Activated naive CD8-positive, alpha-beta T cell treated with anti-CD3 and anti-CD28 coated beads, Interleukin-2, amount 10 ng/mL, durations not matched to agents 7 days and 5 days (primary cell): ENCODE data around the gene BRD8. TPM values are rescaled to one million over a fixed set of nuclear protein-coding genes. Genes with fewer than 3 reads are reported as not detected.
"Not testable (repeated sequence)": the region's sequence is repeated elsewhere in the genome, so short reads cannot be mapped to it uniquely, and the experiment has no call there.

Source experiments
- ATAC-seq: fragments of 150-1000 bp; cut with Tn5 transposase; one replicate; pipeline ENCODE4 v1.10.0; 2021; ENCODE audit warnings: low read depth, moderate library complexity
- POLR2A ChIA-PET: fragments of 350-600 bp; sonication (Branson Sonifier 250); formaldehyde crosslinking; loops from one replicate; lab custom pipeline; 2021; ENCODE audit warnings: antibody characterized with exemption; lab: Charles Lee
- DNase-seq: peaks from one replicate; pipeline ENCODE4 v3.0.0; 2021
- H3K27ac Mint-ChIP-seq: one replicate; pipeline ENCODE4 v1.8.0; 2022; ENCODE audit warnings: mild to moderate bottlenecking, mixed read lengths
- H3K27me3 Mint-ChIP-seq: one replicate; pipeline ENCODE4 v1.8.0; 2022; ENCODE audit warnings: mild to moderate bottlenecking, moderate library complexity, mixed read lengths
- H3K36me3 Mint-ChIP-seq: one replicate; pipeline ENCODE4 v1.8.0; 2021; ENCODE audit warnings: mild to moderate bottlenecking, mixed read lengths
- H3K4me1 Mint-ChIP-seq: one replicate; pipeline ENCODE4 v1.8.0; 2021; ENCODE audit warnings: mixed read lengths
- H3K4me3 Mint-ChIP-seq: one replicate; pipeline ENCODE4 v1.8.0; 2022; ENCODE audit warnings: mild to moderate bottlenecking, moderate library complexity, mixed read lengths
- H3K9me3 Mint-ChIP-seq: one replicate; pipeline ENCODE4 v1.8.0; 2021; ENCODE audit warnings: mixed read lengths
- total RNA-seq, 2 experiments: library from RNA; stranded (reverse); gene quantifications; one replicate each; pipeline ENCODE4 v1.2.3, GENCODE V29; 2021

BRD8 gene
- 10 to 100 TPM; 75.5 to 76.8 TPM for total RNA-seq

GRCh38 chr5:138178516-138179276, at the start of gene BRD8, which contains the start of gene KIF20A:
BRD8 (minus strand) TSS chr5:138178630; CDS start chr5:138178614, 16 bp downstream.
KIF20A (plus strand) TSS chr5:138179112; CDS start chr5:138179681, 569 bp downstream.
- H3K36me3 Mint-ChIP-seq = peaks cover 27% of the 10 kb centered on the region

GRCh38 chr5:138226910-138227309, 48.5 kb upstream of the BRD8 start:
- Mint-ChIP-seq H3K4me3 (no peak overlapping the region), H3K27me3 (peaks cover 27% of the 10 kb centered on the region), H3K36me3 (peaks cover 2% of the 10 kb centered on the region), H3K9me3 (peaks cover 7% of the 10 kb centered on the region), H3K27ac (no peak overlapping the region), H3K4me1 (peaks cover 4% of the 10 kb centered on the region)
- ATAC-seq = no peak
- no peak for DNase-seq
- POLR2A ChIA-PET = no interaction called here

More at GRCh38 chr5:138178516-138179276, at the start of gene BRD8, which contains the start of gene KIF20A:
- no peak within 1 kb of the TSS for H3K4me3 Mint-ChIP-seq
- no peaks in the 10 kb centered on the region for H3K9me3 Mint-ChIP-seq
- POLR2A ChIA-PET = interaction anchor here (0.6 to 3.6 kb wide), 9 partner anchors 35 to 425 kb away, joined by 3 to 15 read pairs (median 4); partner anchors contain the start of genes CDC23, ETF1, FAM53C and HNRNPA0
- H3K4me1 Mint-ChIP-seq = peaks cover 24% of the 10 kb centered on the region
- DNase-seq = peak; percentile 82
- H3K27ac Mint-ChIP-seq = peak within 1 kb of the TSS; percentile 77
- no peaks in the 10 kb centered on the region for H3K27me3 Mint-ChIP-seq
- ATAC-seq = peak; percentile 86

- peaks cover 2% of the 10 kb centered on the region for H3K36me3 Mint-ChIP-seq
- ATAC-seq (no peak), DNase-seq (no peak)
- H3K27me3 Mint-ChIP-seq = peaks cover 21% of the 10 kb centered on the region
- POLR2A ChIA-PET = interaction anchor here (0.6 kb wide), 1 partner anchor 206 kb away, joined by 3 read pairs; no protein-coding TSS in a partner anchor
- peaks cover 7% of the 10 kb centered on the region for H3K9me3 Mint-ChIP-seq
- peaks cover 3% of the 10 kb centered on the region for H3K4me1 Mint-ChIP-seq
- H3K27ac Mint-ChIP-seq = no peak overlapping the region
- no peak overlapping the region for H3K4me3 Mint-ChIP-seq
These were observed 46.3 kb upstream of the BRD8 start for GRCh38 chr5:138224712-138225111.

- Mint-ChIP-seq H3K36me3 (peaks cover 2% of the 10 kb centered on the region), H3K9me3 (peaks cover 7% of the 10 kb centered on the region), H3K4me1 (peaks cover 3% of the 10 kb centered on the region), H3K27ac (no peak overlapping the region), H3K27me3 (peaks cover 21% of the 10 kb centered on the region), H3K4me3 (no peak overlapping the region)
- no peak for DNase-seq
- POLR2A ChIA-PET = interaction anchor here (0.8 to 1.5 kb wide), 3 partner anchors 10 to 115 kb away, joined by 3 to 5 read pairs (median 3); partner anchors contain the start of genes CDC23 and FAM53C
- ATAC-seq = no peak
These were observed 45.1 kb upstream of the BRD8 start for GRCh38 chr5:138223532-138223931.

- DNase-seq (no peak), ATAC-seq (no peak)
- H3K9me3 Mint-ChIP-seq = no peaks in the 10 kb centered on the region
- H3K4me3 Mint-ChIP-seq = no peak overlapping the region
- no peaks in the 10 kb centered on the region for H3K36me3 Mint-ChIP-seq
- POLR2A ChIA-PET = no interaction called here
- H3K4me1 Mint-ChIP-seq = peaks cover 14% of the 10 kb centered on the region
- no peak overlapping the region for H3K27ac Mint-ChIP-seq
- peaks cover 5% of the 10 kb centered on the region for H3K27me3 Mint-ChIP-seq
These were observed 38.4 kb upstream of the BRD8 start for GRCh38 chr5:138216799-138217198.

GRCh38 chr5:138213161-138214029, 35.0 kb upstream of the BRD8 start, which contains the start of gene CDC23:
CDC23 (minus strand) TSS chr5:138213323; CDS start chr5:138213312, 11 bp downstream.
- Mint-ChIP-seq H3K27ac (peak within 1 kb of the TSS; percentile 96), H3K9me3 (no peaks in the 10 kb centered on the region), H3K36me3 (peaks cover 2% of the 10 kb centered on the region), H3K27me3 (peaks cover 2% of the 10 kb centered on the region), H3K4me1 (peaks cover 20% of the 10 kb centered on the region), H3K4me3 (peak within 1 kb of the TSS; percentile 98)
- POLR2A ChIA-PET = interaction anchor here (0.6 to 2.5 kb wide), 11 partner anchors 10 to 329 kb away, joined by 3 to 17 read pairs (median 5); partner anchors contain the start of genes BRD8, CDC25C, ETF1 and FAM53C
- DNase-seq (peak; percentile 81), ATAC-seq (peak; percentile 98)

- H3K36me3 Mint-ChIP-seq = peaks cover 6% of the 10 kb centered on the region
- peak overlapping the region; percentile 98 for H3K4me3 Mint-ChIP-seq
- H3K27me3 Mint-ChIP-seq = peaks cover 2% of the 10 kb centered on the region
- DNase-seq = no peak
- POLR2A ChIA-PET = interaction anchor here (0.8 to 2.5 kb wide), 9 partner anchors 10 to 330 kb away, joined by 3 to 17 read pairs (median 5); partner anchors contain the start of genes BRD8, CDC25C, ETF1 and KIF20A
- peak overlapping the region; percentile 96 for H3K27ac Mint-ChIP-seq
- peak; percentile 37 for ATAC-seq
- peaks cover 23% of the 10 kb centered on the region for H3K4me1 Mint-ChIP-seq
- H3K9me3 Mint-ChIP-seq = no peaks in the 10 kb centered on the region
These were observed 34.4 kb upstream of the BRD8 start for GRCh38 chr5:138212828-138213160.

- H3K4me3 Mint-ChIP-seq = peak overlapping the region; percentile 45
- POLR2A ChIA-PET = interaction anchor here (1.0 kb wide), 1 partner anchor 12 kb away, joined by 3 read pairs; no protein-coding TSS in a partner anchor
- H3K27ac Mint-ChIP-seq = no peak overlapping the region
These were observed 32.6 kb upstream of the BRD8 start for GRCh38 chr5:138210985-138211384.

GRCh38 chr5:138193859-138194258, 15.4 kb upstream of the BRD8 start:
- POLR2A ChIA-PET, DNase-seq, H3K27ac Mint-ChIP-seq, H3K27me3 Mint-ChIP-seq, ATAC-seq, H3K9me3 Mint-ChIP-seq, H3K4me1 Mint-ChIP-seq, H3K4me3 Mint-ChIP-seq: not testable (repeated sequence)
- peaks cover 10% of the 10 kb centered on the region for H3K36me3 Mint-ChIP-seq

More at GRCh38 chr5:138210985-138211384, 32.6 kb upstream of the BRD8 start:
- H3K4me1 Mint-ChIP-seq = peaks cover 23% of the 10 kb centered on the region
- H3K27me3 Mint-ChIP-seq = no peaks in the 10 kb centered on the region
- ATAC-seq = no peak
- H3K36me3 Mint-ChIP-seq = peaks cover 6% of the 10 kb centered on the region
- DNase-seq = no peak
- H3K9me3 Mint-ChIP-seq = no peaks in the 10 kb centered on the region

- no peak for DNase-seq
- H3K36me3 Mint-ChIP-seq = peaks cover 18% of the 10 kb centered on the region
- H3K9me3 Mint-ChIP-seq = no peaks in the 10 kb centered on the region
- no peak overlapping the region for H3K27ac Mint-ChIP-seq
- H3K27me3 Mint-ChIP-seq = no peaks in the 10 kb centered on the region
- no peak overlapping the region for H3K4me3 Mint-ChIP-seq
- POLR2A ChIA-PET = no interaction called here
- H3K4me1 Mint-ChIP-seq = no peaks in the 10 kb centered on the region
- ATAC-seq = no peak
These were observed 14.4 kb upstream of the BRD8 start for GRCh38 chr5:138192826-138193225.

- POLR2A ChIA-PET = interaction anchor here (0.6 kb wide), 1 partner anchor 12 kb away, joined by 5 read pairs; no protein-coding TSS in a partner anchor
- H3K4me1 Mint-ChIP-seq = peaks cover 16% of the 10 kb centered on the region
- H3K36me3 Mint-ChIP-seq = peaks cover 32% of the 10 kb centered on the region
- no peaks in the 10 kb centered on the region for H3K9me3 Mint-ChIP-seq
- ATAC-seq (no peak), DNase-seq (no peak)
- no peak overlapping the region for H3K27ac Mint-ChIP-seq
- no peaks in the 10 kb centered on the region for H3K27me3 Mint-ChIP-seq
- H3K4me3 Mint-ChIP-seq = no peak overlapping the region
These were observed 10.2 kb upstream of the BRD8 start for GRCh38 chr5:138188626-138189025.

GRCh38 chr5:138186002-138186447, 7.6 kb upstream of the BRD8 start:
- Mint-ChIP-seq H3K4me1 (peaks cover 21% of the 10 kb centered on the region), H3K27ac (peak overlapping the region; percentile 67), H3K4me3 (no peak overlapping the region), H3K9me3 (no peaks in the 10 kb centered on the region), H3K27me3 (no peaks in the 10 kb centered on the region), H3K36me3 (peaks cover 43% of the 10 kb centered on the region)
- DNase-seq (no peak), ATAC-seq (no peak)
- POLR2A ChIA-PET = no interaction called here
